SH-SY5Y (cell line): ENCODE data around the gene TBC1D25.

Experiments
- GATA2 ChIP-seq: IDR thresholded peaks from 2 replicates; pipeline ENCODE4 v1.6.1; 2011; ENCODE audit warnings: mild to moderate bottlenecking, low read depth, low read length
- GATA3 ChIP-seq: IDR thresholded peaks from 2 replicates; pipeline ENCODE4 v1.6.1; 2011; ENCODE audit warnings: low read depth, mild to moderate bottlenecking, low read length, moderate library complexity

GRCh38 chrX:48520976-48521352 lies 18.6 kb upstream of the TBC1D25 start:
- TF ChIP-seq GATA2 (no peak), GATA3 (no peak)
